ENCODE data around the gene GBP3.

DNA sequence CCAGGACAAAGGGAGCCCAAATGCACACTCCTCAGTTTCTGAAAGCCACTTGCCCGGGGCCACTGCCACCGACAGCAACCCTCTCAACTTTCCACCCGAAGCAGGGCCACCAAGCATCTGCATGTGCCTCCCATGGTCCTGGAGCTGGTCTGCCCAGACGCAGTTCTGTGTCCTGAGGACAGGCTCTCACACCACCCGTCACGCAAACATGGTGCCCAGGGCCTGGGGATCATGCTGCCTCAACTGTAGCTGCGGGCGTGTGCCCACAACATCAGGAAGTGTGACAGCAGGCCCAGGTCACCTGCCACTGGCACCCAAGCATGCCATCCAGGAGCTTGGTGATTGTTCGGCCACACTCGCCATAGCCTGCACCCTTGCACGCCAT, 28.0 kb upstream of the GBP3 start:
- TF ChIP-seq EZH2 (IDR thresholded peaks at IDR 0.05) (no peak), POLR2AphosphoS5 (IDR thresholded peaks at IDR 0.05; ENCODE audit: borderline replicate concordance, low read depth, low read length) (no peak)

Data from SK-N-MC (cell line).